Measurements from ENCODE around the gene SCAF4. TPM values are rescaled to one million over a fixed set of nuclear protein-coding genes. Genes with fewer than 3 reads are reported as not detected.
"Not testable (repeated sequence)": the region's sequence is repeated elsewhere in the genome, so short reads cannot be mapped to it uniquely, and the experiment has no call there.

The SCAF4 gene
- 10 to 100 TPM; 16.5 to 23.6 TPM for total RNA-seq
- long read RNA-seq, full-length matches to known transcripts, result 2 of 8 reads
- long read RNA-seq, partial matches to known transcripts, result 6 of 8 reads
- long read RNA-seq, other reads (novel, unspliced or antisense), result 0 of 8 reads

- intact Hi-C loops (cut with DNase I), result no loop called here
- DNase-seq (peak; percentile 92), ATAC-seq (peak; percentile 93 to 94)
These were observed at the start of gene SCAF4 for GRCh38 chr21:31731857-31732596. Gene SCAF4, minus strand, starts transcription at chr21:31732118. Its CDS starts 426 bp downstream, at chr21:31731692.

GRCh38 chr21:31780944-31781343 lies 49.0 kb upstream of the SCAF4 start:
- DNase-seq (no peak), ATAC-seq (no peak)
- intact Hi-C loops (cut with DNase I), result loop anchor here in 1 of 2 donors (5.0 kb wide), 1 partner anchor 476 kb away; no protein-coding TSS in a partner anchor

- intact Hi-C loops (cut with DNase I), result no loop called here
- no peak for ATAC-seq
- DNase-seq, result no peak
These were observed 46.6 kb upstream of the SCAF4 start for GRCh38 chr21:31778546-31778945.

- ATAC-seq (no peak), DNase-seq (no peak)
- intact Hi-C loops (cut with DNase I), result no loop called here
These were observed 45.9 kb upstream of the SCAF4 start for GRCh38 chr21:31777857-31778256.

- DNase-seq (no peak), ATAC-seq (no peak)
- intact Hi-C loops (cut with DNase I), result no loop called here
These were observed 42.1 kb upstream of the SCAF4 start for GRCh38 chr21:31774031-31774430.

- intact Hi-C loops (cut with DNase I), result no loop called here
These were observed 41.0 kb upstream of the SCAF4 start for GRCh38 chr21:31772674-31773555.

GRCh38 chr21:31771685-31772084 lies 39.8 kb upstream of the SCAF4 start:
- intact Hi-C loops (cut with DNase I), result no loop called here
- DNase-seq (no peak), ATAC-seq (no peak)

More at GRCh38 chr21:31772674-31773555, 41.0 kb upstream of the SCAF4 start:
- ATAC-seq, result no peak
- no peak for DNase-seq

GRCh38 chr21:31768710-31769109 lies 36.8 kb upstream of the SCAF4 start:
- intact Hi-C loops (cut with DNase I), result no loop called here
- no peak for DNase-seq
- no peak for ATAC-seq

GRCh38 chr21:31766899-31767298 lies 35.0 kb upstream of the SCAF4 start:
- DNase-seq (no peak), ATAC-seq (no peak)
- intact Hi-C loops (cut with DNase I), result no loop called here

- ATAC-seq; DNase-seq; intact Hi-C loops (cut with DNase I): not testable (repeated sequence)
These were observed 33.9 kb upstream of the SCAF4 start for GRCh38 chr21:31765850-31766249.

GRCh38 chr21:31760931-31761330 lies 29.0 kb upstream of the SCAF4 start:
- ATAC-seq (no peak), DNase-seq (no peak)
- intact Hi-C loops (cut with DNase I), result no loop called here

- intact Hi-C loops (cut with DNase I), result no loop called here
- ATAC-seq, result no peak
- no peak for DNase-seq
These were observed 24.9 kb upstream of the SCAF4 start for GRCh38 chr21:31756787-31757186.

- intact Hi-C loops (cut with DNase I), result no loop called here
- no peak for DNase-seq
- no peak for ATAC-seq
These were observed 23.1 kb upstream of the SCAF4 start for GRCh38 chr21:31755027-31755426.

GRCh38 chr21:31754708-31754960 lies 22.7 kb upstream of the SCAF4 start:
- DNase-seq (no peak), ATAC-seq (no peak)
- intact Hi-C loops (cut with DNase I), result no loop called here

- DNase-seq (no peak), ATAC-seq (no peak)
- intact Hi-C loops (cut with DNase I), result no loop called here
These were observed 22.2 kb upstream of the SCAF4 start for GRCh38 chr21:31753949-31754707.

GRCh38 chr21:31752967-31753366 lies 21.0 kb upstream of the SCAF4 start:
- DNase-seq, result no peak
- ATAC-seq, result no peak
- intact Hi-C loops (cut with DNase I), result no loop called here

GRCh38 chr21:31752352-31752751 lies 20.4 kb upstream of the SCAF4 start:
- DNase-seq (no peak), ATAC-seq (no peak)
- intact Hi-C loops (cut with DNase I), result no loop called here

- intact Hi-C loops (cut with DNase I), result no loop called here
- ATAC-seq (no peak), DNase-seq (no peak)
These were observed 18.9 kb upstream of the SCAF4 start for GRCh38 chr21:31750843-31751242.

GRCh38 chr21:31744182-31744800 lies 12.4 kb upstream of the SCAF4 start:
- intact Hi-C loops (cut with DNase I), result no loop called here
- ATAC-seq (no peak), DNase-seq (no peak)
